Stimulated activated CD8-positive, alpha-beta memory T cell treated with anti-CD3 and anti-CD28 coated beads, Interleukin-15, amount 100 ng/mL, for 1 hour (primary cell): ENCODE results near the gene RPLP1.
"Not testable (repeated sequence)": the region's sequence is repeated elsewhere in the genome, so short reads cannot be mapped to it uniquely, and the experiment has no call there.

Source experiments
- DNase-seq: peaks from one replicate; pipeline ENCODE4 v3.0.0-alpha.2; 2020; ENCODE audit warnings: low read depth

The RPLP1 gene

GRCh38 chr15:69439623-69440022, 13.0 kb upstream of the RPLP1 start:
- no peak for DNase-seq

GRCh38 chr15:69443032-69443611, 9.5 kb upstream of the RPLP1 start:
- DNase-seq = no peak

GRCh38 chr15:69444686-69445085, 7.9 kb upstream of the RPLP1 start:
- no peak for DNase-seq

DNA sequence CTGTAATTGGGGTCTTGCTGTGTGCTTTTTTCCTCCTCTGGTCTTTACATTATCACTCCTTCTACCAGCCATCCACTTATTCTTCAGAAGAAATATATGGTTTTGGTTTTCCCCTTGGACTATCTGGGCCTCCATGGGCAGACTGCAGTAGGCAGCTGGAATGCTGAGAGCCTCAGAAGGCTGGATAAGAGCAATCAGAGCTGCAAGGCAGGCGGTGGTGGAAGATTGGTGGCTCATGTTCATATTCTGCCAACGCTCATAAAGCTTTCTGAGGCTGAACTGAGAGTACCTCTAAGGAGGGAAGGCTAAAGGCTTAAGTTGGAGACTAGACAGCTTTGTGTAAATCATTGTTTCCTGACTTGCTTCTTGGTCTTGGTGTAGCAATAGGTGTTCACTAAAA, 5.7 kb upstream of the RPLP1 start:
- no peak for DNase-seq

- DNase-seq = not testable (repeated sequence)
Measured at GRCh38 chr15:69450221-69450620, 2.4 kb upstream of the RPLP1 start.

DNA sequence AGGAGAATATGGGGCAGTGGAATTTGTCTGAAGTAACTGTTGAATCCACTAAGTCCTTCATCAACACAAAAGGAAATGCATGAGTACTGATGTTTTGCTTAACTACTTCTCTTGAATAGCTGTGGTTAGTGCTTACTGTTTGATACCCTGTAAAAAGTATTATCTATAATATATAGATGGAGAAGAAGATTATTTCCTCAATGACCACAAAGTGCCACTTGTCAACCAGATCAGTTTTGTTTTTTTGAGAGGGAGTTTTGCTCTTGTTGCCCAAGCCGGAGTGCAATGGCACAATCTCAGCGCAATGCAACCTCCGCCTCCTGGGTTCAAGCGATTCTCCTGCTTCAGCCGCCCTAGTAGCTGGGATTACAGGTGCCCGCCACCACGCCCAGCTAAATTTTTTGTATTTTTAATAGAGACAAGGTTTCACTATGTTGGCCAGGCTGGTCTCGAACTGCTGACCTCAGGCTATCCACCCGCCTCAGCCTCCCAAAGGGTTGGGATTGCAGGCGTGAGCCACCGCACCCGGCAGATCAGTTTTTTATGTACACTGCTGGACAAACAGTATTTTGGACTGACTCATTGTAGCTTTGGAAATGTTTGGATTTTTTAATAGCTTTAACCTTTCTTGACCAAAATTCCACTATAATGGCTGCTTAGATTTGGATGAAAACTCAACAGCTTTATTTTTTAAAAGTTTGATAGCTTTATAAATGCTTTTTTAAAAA, 1.5 kb upstream of the RPLP1 start:
- no peak for DNase-seq

- DNase-seq = no peak
Measured at GRCh38 chr15:69451951-69452691, 497 bp upstream of the RPLP1 start.

DNA sequence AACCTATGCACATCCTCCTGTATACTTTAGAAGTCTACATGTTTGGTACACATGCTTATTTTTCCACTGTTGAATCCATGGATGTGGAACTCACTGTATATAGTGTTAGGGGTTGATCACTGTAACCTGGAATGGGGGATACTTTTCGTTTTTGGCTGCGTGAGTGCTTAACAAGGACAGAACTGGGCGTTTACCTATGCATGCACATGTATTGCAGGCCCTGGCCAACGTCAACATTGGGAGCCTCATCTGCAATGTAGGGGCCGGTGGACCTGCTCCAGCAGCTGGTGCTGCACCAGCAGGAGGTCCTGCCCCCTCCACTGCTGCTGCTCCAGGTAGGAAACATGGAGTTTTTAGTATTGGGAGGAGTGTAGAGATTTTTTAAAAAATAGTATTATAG, 2.3 kb downstream of the RPLP1 start:
- no peak for DNase-seq

DNA sequence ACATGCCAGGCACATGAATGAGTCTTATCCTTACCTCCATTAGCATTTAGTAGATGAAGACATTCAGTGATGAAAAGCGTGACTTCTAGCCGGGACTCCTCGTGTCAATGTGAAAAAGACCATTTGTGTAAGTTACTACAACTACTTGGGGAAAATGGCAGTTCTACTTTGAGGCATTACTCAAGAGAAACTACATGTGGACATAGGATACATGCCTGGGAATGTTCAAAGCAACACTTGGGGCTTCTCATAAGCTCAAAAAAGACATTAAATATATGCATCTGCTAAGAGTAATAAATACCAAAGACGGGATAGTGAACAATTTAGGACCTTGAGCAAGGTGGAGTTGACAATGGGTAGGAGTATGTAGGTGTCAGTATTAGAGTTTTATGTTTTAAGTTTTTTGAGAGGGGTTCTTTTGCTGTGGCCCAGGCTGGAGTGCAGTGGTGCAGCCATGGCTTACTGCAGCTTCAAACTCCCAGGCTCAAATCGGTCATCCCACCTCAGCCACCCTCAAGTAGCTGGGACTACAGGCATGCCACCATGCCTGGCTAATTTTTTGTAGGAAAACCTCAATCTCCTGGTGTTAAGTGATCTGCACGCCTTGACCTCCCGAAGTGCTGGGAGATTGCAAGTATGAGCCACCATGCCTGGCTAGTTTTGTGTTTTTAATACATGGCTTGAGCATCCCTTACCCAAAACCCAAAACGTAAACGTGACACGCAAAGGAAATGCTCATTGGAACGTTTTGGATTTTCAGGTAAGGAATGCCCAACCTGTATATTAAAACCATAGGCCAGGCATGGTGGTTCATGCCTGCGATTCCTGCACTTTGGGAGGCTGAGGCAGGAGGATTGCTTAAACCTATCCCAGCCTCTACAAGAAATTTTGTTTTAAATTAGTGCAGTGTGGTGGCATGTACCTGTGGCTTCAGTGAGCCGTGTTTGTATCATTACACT, 3.9 kb downstream of the RPLP1 start:
- no peak for DNase-seq

DNA sequence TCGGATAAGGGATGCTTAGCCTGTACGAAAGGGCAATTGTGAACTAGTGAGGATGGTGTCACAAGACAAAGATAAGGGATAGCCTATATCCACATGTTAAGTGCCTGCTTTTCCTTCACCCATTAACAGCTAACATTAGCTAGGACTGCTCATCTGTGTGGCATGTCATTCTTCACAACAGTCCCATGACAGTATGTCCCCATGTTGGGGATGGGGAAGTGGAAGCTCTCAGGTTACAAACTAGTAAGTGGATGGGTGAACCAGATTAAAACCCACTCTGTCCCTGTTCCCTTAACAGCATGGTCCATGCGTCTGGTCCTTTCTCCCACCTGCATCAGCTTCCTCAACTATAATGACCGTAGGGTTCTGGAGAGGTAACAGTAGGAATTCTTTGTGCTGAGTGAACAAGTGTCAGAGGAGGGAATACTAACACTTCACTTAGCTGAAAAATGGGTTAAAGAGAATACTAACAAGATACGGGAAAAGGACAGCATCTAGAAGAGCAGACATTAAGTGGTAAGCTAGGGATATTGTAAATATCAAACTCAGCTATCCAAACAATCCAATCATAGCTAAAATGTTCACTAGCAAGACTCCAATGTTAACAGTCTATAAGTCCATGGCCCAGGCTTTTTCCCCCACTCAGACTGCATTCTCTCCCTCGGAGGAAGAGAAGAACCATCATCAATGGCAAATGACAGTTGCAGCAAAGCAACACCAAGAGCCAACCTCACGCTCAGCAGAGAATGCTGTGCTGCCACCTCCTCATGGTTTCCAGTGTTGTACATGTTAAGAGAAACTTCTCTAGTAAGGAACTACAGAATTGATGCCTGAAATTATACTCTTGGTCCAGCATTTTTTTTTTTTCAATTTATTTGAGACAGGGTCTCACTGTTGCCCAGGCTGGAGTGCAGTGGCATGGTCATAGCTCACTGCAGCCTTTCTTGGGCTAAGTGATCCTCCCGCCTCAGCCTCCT, 5.0 kb downstream of the RPLP1 start:
- no peak for DNase-seq

- DNase-seq = no peak
Measured at GRCh38 chr15:69459066-69459465, 6.4 kb downstream of the RPLP1 start.

- DNase-seq = no peak
Measured at GRCh38 chr15:69460481-69460880, 7.9 kb downstream of the RPLP1 start.

GRCh38 chr15:69462030-69462492, 9.4 kb downstream of the RPLP1 start:
- DNase-seq = no peak

DNA sequence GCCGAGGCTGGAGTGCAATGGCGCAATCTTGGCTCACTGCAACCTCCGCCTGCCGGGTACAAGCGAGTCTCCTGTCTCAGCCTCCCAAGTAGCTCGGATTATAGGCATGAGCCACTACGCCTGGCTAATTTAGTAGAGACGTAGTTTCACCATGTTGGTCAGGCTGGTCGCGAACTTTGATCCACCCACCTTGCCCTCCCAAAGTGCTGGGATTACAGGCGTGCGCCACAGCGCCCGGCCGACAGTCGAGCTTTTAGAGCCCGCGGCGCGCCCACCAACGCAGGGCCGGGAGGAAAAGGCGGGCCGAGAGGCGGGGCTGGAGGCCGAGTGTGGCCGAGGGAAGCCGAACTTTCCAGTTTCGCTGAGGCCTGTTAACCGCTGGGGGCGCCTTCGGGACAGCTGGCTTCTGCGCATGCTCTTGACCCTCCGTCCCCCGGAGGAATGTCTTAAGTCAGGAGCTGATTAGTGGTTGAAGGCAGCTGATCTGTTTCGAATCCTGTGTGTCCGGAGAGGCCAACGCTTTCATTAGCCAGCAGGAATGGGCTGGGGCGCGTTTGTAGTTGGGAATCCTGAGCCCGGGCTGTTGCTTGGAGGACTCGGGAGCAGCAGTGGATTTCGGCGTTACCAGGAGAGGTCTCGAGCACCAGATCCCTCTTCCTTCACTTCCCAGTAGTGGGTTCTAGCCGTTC, 10.0 kb downstream of the RPLP1 start:
- peak; percentile 89 for DNase-seq

DNA sequence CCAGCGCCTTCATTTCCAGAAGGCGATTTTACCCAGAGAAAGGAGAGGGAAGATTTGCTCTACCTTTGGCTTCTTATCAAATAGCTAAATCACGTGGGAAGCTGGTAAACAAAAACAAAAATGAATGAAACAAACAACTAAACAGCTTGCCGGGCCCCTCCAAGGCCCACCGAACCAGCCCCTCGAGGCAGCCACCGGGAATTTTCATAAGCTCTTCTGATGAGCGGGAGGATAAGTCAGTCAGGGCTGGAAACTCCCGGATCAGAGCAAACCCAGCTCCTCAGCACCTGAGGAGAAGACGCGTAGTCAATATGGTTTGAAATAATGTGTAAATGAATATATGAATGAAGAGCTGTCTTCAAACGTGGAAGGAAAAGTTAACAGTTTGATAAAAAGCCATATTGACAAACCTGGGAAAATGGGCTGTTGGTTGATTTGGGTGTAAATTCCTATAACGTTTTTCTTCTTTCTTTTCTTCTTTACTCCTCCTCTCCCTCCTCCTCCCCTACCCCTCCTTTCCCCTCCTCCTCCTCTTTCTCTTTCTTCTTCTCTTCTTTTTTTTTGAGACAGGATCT, 10.7 kb downstream of the RPLP1 start:
- no peak for DNase-seq

GRCh38 chr15:69465253-69465652, 12.6 kb downstream of the RPLP1 start:
- no peak for DNase-seq

DNA sequence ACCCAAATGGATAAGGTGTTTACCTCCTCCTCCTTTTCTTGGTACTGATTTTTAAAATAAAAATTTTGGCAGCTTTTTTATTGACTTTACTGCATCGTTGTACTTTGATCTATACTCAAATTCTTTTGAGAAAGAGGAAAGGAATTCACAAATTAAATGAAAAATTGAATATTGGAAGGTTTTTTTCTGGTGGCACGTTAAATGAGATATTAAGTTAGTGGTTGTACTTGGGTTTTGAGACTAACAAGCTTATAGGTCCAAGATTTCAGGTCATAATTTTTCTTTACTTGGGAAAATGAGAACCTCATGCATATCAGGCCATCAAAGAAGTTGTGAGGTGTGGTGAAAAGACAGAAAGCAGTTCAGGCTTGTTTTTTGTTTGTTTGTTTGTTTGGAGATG, 14.1 kb downstream of the RPLP1 start:
- no peak for DNase-seq

- DNase-seq = no peak
Measured at GRCh38 chr15:69467636-69468035, 15.0 kb downstream of the RPLP1 start.

GRCh38 chr15:69468241-69469121, 15.9 kb downstream of the RPLP1 start:
- DNase-seq = peak; percentile 58
